HG03175 (cell line): ENCODE measurements around the gene ZDHHC8.

ENCODE experiments used
- ATAC-seq: cut with Tn5 transposase; IDR thresholded peaks from one replicate; pipeline ENCODE4 v1.9.1; 2021; ENCODE audit warnings: mild to moderate bottlenecking, moderate library complexity; ENCODE audit not compliant: unreplicated experiment

Gene ZDHHC8

DNA sequence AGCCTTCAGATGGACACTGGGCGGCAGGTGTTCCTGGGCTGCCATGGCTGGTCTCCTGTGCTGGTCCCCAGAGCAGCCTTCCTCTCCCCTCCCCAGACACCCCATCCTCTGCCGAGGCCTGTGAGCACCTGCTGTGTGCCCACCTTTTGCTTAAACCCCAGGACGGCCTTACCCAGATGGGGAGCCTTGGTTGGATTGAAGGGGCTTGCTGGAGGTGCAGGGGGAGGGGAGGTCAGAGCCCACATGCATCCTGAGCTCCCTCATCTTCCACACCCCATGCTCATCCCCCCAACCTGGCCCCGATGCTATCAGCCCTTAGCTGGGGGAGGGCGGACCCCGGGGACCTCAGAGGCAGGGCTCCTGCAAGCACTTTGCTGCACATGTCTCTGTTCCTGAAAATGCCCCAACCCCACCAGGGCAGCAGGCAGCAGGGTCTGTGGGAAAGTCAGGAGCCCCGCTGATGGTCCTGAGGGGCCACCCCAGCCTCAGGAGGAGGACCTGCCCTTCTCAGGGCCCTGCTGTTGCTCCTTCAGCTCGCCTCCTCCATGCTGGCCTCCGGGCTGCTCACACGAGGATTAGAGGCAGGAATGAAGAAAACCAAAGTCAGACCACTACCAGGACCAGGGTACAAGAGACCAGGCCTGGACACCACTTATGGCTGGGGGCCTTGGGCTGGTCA is 60.8 kb downstream of the ZDHHC8 start:
- no peak for ATAC-seq

DNA sequence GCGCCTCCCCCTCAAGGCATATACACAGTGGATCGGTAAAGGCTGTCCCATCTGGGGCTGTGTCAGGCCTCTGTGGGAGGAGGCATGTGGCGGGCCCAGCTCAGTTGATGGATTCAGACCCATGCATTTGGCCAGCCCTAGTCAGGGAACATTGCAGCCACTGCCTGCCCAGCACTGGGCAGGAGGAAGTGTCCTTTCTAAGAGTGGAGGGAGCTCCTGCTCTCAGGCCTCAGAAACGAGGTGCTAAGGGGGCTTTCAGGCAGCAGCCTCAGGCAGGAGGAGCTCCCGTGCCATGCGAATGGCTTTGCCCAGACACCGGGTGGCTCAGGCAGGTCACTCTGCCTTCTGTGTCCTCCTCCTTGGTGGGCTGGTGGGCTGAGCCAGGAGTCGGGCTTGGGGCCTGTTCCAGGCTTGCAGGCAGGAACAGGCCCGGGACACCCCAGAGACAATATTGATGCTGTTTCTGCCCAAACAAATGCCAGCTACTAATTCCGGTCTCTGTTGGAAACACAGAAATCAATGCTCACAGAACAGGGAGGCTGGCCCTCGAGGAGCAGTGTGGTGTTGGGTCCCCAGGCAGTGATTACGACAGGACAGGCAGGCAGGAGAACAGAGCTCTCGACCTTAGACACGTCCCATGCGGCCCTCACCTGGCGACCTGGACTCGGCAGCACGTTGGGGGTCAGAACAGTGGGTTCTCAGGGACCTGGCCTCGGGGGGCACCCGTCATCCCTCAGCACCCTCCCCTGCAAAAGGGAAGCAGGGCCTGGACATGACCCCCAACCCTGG is 61.6 kb downstream of the ZDHHC8 start:
- ATAC-seq: no peak

DNA sequence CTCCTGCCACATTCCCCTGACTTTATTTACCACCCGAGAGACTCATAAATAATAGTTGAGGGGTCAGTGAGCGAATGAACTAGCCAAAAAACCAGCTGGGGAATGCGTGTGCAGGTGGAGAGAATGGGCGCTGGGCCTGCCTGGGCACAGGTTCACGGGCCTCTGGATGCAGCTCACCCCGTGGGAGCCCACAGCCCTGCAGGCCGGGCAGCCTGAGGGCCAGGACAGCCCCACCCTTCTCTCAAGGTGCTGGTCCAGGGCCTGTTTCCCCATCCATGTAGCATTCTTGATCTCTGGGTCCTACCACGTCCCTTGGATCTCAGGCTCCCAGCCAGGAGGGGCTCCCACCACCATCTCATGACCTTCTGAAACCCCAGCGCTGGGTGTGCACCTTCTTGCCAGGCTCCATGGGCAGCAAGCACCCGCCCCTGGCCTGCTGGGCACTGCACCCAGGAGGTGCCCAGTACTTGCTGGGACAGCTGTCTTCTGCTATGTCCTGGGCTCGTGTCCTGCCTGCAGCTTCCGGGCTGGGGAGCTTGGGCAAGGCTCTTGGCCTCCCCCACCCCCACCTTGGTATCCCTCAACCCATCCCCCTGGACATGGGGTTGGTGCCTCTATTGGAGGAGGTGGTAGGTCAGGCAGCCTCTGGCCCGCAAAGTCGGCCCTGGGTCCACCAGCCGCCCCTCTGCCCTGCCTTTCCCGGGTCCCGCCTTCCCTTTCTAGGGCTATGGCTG is 62.3 kb downstream of the ZDHHC8 start:
- no peak for ATAC-seq

DNA sequence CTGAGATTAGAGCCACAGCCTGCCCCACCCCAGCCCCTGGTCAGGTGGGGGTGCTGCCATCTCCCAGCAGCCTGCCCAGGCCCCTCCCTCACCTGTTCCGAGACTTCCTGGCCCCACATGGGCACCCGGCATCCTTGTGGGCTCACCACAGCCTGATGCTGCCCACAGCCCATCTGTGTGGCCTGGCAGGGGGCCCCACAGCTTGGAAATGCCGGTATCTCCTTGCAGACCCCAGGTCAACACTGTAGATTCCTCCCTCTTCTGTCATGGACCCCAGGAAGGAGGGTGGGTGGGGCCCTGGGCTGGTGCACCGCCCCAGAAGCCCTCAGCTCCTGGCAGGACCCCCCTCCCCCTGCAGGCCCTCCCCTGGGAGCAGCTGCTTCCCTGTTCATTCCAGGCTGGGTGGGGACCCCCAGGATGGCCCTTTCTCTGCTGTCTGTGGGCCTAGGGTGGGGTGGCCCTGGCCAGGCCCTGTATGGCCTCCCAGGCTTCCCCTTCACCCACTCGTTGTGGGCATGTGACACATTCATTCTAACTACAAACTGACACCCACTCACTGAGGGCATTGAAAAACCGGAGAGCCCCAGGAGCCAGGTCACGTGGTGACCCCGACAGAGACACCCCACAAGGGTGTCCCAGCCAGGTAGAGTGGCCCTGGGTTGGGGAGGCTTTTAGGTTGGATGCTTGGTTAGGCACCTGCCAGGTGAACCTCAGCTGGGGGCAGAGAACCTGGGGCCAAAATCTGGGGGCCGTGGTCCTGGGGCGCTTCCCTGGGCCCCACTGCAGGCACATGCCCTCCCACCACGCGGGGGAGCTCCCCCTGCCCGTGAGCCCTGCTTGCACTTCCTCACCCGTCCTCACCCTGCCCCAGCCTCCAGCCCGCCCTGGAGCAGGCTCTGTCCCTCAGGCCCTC is 63.3 kb downstream of the ZDHHC8 start:
- ATAC-seq: no peak

DNA sequence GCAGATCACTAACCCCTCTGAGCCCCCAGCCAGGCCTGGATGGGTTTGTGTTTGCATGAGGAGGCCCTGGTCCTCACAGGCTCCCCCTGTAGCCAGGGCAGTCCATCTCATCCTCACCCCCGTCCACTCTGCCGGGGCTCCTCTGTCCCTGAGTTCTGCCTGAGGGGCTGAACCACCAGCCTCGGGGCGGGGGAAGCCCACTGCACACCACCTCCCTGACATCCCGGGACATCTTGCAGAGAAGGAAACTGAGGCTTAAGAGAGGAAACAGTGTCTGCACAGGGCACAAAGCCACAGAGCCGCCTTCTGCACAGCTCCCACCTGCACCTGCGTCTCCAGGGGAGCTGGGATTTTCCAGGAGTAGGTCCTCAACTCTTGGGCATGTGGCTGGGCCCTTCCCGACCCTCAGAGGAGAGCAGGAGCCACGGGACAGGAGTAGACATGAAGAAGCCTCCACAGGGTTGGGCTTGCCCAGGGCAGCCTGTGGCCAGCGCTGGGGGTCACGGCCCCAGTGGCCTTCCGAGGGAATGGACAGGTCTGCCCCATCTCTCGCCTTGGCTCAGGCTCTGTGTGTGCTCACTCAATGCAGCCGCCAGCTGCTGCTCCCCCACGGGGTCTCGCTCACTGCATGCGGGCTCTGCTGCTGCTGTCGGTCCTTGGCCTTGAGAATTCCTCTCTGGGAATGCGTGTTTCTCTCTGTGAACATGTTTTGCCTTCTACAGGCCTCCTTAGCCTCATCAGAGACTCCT is 64.7 kb downstream of the ZDHHC8 start:
- no peak for ATAC-seq
